PC-3 (cell line): ENCODE data around the gene TRAF5.

ENCODE experiments used
- EZH2 ChIP-seq: fragments of 300-600 bp; sonication (generic); IDR thresholded peaks from one replicate; pipeline ENCODE4 v1.6.1; 2017; ENCODE audit warnings: antibody characterized with exemption, mild to moderate bottlenecking, low read length; ENCODE audit not compliant: unreplicated experiment
- EZH2phosphoT487 ChIP-seq: fragments of 300-600 bp; sonication (generic); IDR thresholded peaks from 2 replicates; pipeline ENCODE4 v1.6.1; 2018; ENCODE audit warnings: mild to moderate bottlenecking, antibody characterized with exemption, low read length, borderline replicate concordance
- TF ChIP-seq, protein P1 (sequence below): fragments of 300-600 bp; sonication (generic); conservative IDR thresholded peaks from 2 replicates; pipeline ENCODE4 v1.5.1; 2017; ENCODE audit warnings: antibody characterized with exemption, low read depth, mild to moderate bottlenecking, low read length

DNA sequence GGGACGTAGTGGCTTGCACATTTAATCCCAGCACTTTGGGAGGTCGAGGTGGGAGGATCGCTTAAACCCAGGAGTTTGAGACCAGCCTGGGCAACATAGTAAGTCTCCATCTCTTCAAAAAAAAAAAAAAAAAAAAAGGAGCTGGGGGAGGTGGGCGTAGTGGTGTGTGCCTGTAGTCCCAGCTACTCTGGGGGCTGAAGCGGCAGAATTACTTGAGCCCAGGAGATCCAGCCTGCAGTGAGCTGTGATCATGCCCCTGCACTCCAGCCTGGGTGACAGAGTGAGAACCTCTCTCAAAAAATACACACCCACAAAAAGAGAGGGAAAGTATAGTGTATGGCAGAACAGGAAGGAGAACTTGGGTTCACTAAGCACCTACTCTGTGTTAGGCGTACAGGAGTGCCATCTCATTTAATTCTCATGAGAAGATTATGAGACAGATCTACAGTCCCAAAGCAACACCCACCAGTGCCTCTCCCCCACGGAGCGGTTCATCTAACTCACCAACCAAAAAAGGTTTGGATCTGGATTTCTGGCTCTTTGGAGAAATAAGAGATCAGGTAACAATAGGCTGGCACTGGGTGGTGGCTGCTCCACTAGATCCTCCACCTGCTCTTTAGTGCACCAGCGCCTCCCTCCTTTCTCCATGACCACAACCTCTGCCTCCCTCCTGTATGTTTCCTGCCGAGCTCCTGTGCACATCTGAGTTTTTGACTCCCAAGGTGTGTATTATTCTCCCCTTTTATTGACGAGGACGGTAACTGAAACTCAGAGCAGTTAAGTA is 1.4 kb upstream of the TRAF5 start:
- TF ChIP-seq EZH2 = no peak
- TF ChIP-seq, protein P1, sequence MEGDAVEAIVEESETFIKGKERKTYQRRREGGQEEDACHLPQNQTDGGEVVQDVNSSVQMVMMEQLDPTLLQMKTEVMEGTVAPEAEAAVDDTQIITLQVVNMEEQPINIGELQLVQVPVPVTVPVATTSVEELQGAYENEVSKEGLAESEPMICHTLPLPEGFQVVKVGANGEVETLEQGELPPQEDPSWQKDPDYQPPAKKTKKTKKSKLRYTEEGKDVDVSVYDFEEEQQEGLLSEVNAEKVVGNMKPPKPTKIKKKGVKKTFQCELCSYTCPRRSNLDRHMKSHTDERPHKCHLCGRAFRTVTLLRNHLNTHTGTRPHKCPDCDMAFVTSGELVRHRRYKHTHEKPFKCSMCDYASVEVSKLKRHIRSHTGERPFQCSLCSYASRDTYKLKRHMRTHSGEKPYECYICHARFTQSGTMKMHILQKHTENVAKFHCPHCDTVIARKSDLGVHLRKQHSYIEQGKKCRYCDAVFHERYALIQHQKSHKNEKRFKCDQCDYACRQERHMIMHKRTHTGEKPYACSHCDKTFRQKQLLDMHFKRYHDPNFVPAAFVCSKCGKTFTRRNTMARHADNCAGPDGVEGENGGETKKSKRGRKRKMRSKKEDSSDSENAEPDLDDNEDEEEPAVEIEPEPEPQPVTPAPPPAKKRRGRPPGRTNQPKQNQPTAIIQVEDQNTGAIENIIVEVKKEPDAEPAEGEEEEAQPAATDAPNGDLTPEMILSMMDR = no peak
- no peak for TF ChIP-seq EZH2phosphoT487
